Glutamatergic neuron (in vitro differentiated cells): Measurements from ENCODE around the gene GLRA3. TPM values are rescaled to one million over a fixed set of nuclear protein-coding genes. Genes with fewer than 3 reads are reported as not detected.

Experiments used
- DNase-seq: peaks from one replicate; pipeline ENCODE4 v3.0.0; 2022
- H3K27ac Mint-ChIP-seq: one replicate; pipeline ENCODE4 v1.8.0; 2020; ENCODE audit warnings: mild to moderate bottlenecking, mixed read lengths, inconsistent platforms; ENCODE audit not compliant: unreplicated experiment
- H3K27me3 Mint-ChIP-seq: one replicate; pipeline ENCODE4 v1.8.0; 2020; ENCODE audit warnings: mild to moderate bottlenecking, moderate library complexity, mixed read lengths, inconsistent platforms; ENCODE audit not compliant: unreplicated experiment
- H3K36me3 Mint-ChIP-seq: one replicate; pipeline ENCODE4 v1.8.0; 2020; ENCODE audit warnings: mild to moderate bottlenecking, mixed read lengths, inconsistent platforms; ENCODE audit not compliant: unreplicated experiment
- H3K4me1 Mint-ChIP-seq: one replicate; pipeline ENCODE4 v1.8.0; 2020; ENCODE audit warnings: mild to moderate bottlenecking, low read depth, mixed read lengths, inconsistent platforms; ENCODE audit not compliant: unreplicated experiment
- H3K4me3 Mint-ChIP-seq: one replicate; pipeline ENCODE4 v1.8.0; 2020; ENCODE audit warnings: mild to moderate bottlenecking, mixed read lengths, inconsistent platforms; ENCODE audit not compliant: unreplicated experiment
- H3K9me3 Mint-ChIP-seq: one replicate; pipeline ENCODE4 v1.8.0; 2020; ENCODE audit warnings: mild to moderate bottlenecking, moderate library complexity, mixed read lengths, inconsistent platforms; ENCODE audit not compliant: unreplicated experiment
- CTCF ChIP-seq: fragments of 200-600 bp; sonication (generic); IDR thresholded peaks from one replicate; pipeline ENCODE4 v1.5.0; 2021; ENCODE audit not compliant: partially characterized antibody, unreplicated experiment
- total RNA-seq: library from RNA; stranded (reverse); fragmentation: NEBNext Ultra II Directional; extraction: Animal tissue kit (Norgen Biotek cat#: 25700); gene quantifications from one replicate; pipeline ENCODE4 v1.2.1, GENCODE V29; 2021; ENCODE audit not compliant: unreplicated experiment

GLRA3 gene
- total RNA-seq, 1 donor from 2014 or later, result not detected

GRCh38 chr4:174673865-174674264 is 155.2 kb downstream of the GLRA3 start:
- H3K4me3 Mint-ChIP-seq, result no peak overlapping the region
- TF ChIP-seq CTCF, result no peak
- no peaks in the 10 kb centered on the region for H3K36me3 Mint-ChIP-seq
- DNase-seq, result no peak
- no peaks in the 10 kb centered on the region for H3K4me1 Mint-ChIP-seq
- no peaks in the 10 kb centered on the region for H3K9me3 Mint-ChIP-seq
- H3K27me3 Mint-ChIP-seq, result peaks cover 2% of the 10 kb centered on the region
- H3K27ac Mint-ChIP-seq, result no peak overlapping the region

- no peaks in the 10 kb centered on the region for H3K9me3 Mint-ChIP-seq
- TF ChIP-seq CTCF, result no peak
- no peak overlapping the region for H3K27ac Mint-ChIP-seq
Measured at GRCh38 chr4:174672276-174672675, 156.8 kb downstream of the GLRA3 start.

GRCh38 chr4:174669270-174669669 is 159.8 kb downstream of the GLRA3 start:
- Mint-ChIP-seq H3K4me1 (no peaks in the 10 kb centered on the region), H3K4me3 (no peak overlapping the region), H3K9me3 (no peaks in the 10 kb centered on the region), H3K27ac (no peak overlapping the region), H3K27me3 (peaks cover 2% of the 10 kb centered on the region), H3K36me3 (no peaks in the 10 kb centered on the region)
- no peak for DNase-seq
- TF ChIP-seq CTCF, result no peak

More at GRCh38 chr4:174672276-174672675, 156.8 kb downstream of the GLRA3 start:
- H3K27me3 Mint-ChIP-seq, result peaks cover 2% of the 10 kb centered on the region
- no peak overlapping the region for H3K4me3 Mint-ChIP-seq
- DNase-seq, result no peak
- no peaks in the 10 kb centered on the region for H3K36me3 Mint-ChIP-seq
- no peaks in the 10 kb centered on the region for H3K4me1 Mint-ChIP-seq

GRCh38 chr4:174665799-174666198 is 163.2 kb downstream of the GLRA3 start:
- Mint-ChIP-seq H3K4me1 (no peaks in the 10 kb centered on the region), H3K4me3 (no peak overlapping the region), H3K9me3 (no peaks in the 10 kb centered on the region), H3K36me3 (no peaks in the 10 kb centered on the region), H3K27ac (no peak overlapping the region), H3K27me3 (peaks cover 2% of the 10 kb centered on the region)
- DNase-seq, result no peak
- no peak for TF ChIP-seq CTCF

- Mint-ChIP-seq H3K27me3 (peaks cover 2% of the 10 kb centered on the region), H3K4me1 (no peaks in the 10 kb centered on the region), H3K36me3 (no peaks in the 10 kb centered on the region), H3K4me3 (no peak overlapping the region), H3K9me3 (no peaks in the 10 kb centered on the region), H3K27ac (no peak overlapping the region)
- no peak for DNase-seq
- TF ChIP-seq CTCF, result no peak
Measured at GRCh38 chr4:174663216-174663615, 165.8 kb downstream of the GLRA3 start.
